ENCODE measurements around the gene PLEKHM3.

PLEKHM3 gene

DNA sequence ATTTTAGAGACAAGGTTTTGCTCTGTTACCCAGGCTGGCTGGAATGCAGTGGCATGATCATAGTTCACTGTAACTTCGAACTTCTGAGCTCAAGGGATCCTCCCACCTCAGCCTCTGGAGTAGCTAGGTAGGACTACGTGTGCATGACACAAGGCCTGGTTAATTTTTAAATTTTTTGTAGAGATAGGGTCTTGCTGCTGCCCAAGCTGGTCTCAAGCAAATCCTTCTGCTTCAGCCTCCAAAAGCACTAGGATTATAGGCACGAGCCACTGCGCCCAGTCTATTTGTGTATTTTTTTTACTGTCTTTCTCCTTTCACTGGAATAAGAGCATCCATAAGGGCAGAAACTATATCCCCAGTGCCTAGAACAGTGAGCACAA is 89.3 kb downstream of the PLEKHM3 start:
- Histone ChIP-seq H3K9ac (ENCODE audit: low read length) (no peak overlapping the region), H3K4ac (ENCODE audit: low read depth, low read length) (no peak overlapping the region)
- WGBS (ENCODE audit: extremely low coverage, insufficient coverage, low lambda C conversion rate), result no CpG with 5 or more reads among the region's 4 CpGs

GRCh38 chr2:207935121-207935990 is 90.0 kb downstream of the PLEKHM3 start:
- no peak overlapping the region for H3K56ac ChIP-seq (ENCODE audit: low read length)
- H2BK5ac ChIP-seq (ENCODE audit: low read length), result no peak overlapping the region
- H3K18ac ChIP-seq (ENCODE audit: low read length), result no peak overlapping the region
- H3K4me3 ChIP-seq (ENCODE audit: low read length), result no peak overlapping the region
- H2BK15ac ChIP-seq (replicated peaks; ENCODE audit: low read depth), result no peak overlapping the region
- no peaks in the 10 kb centered on the region for H3K36me3 ChIP-seq (ENCODE audit: control insufficient read depth, insufficient read depth, low read length)
- no peaks in the 10 kb centered on the region for H3K79me2 ChIP-seq (ENCODE audit: control insufficient read depth, insufficient read depth, low read length)
- WGBS (ENCODE audit: extremely low coverage, insufficient coverage, low lambda C conversion rate), result no CpG with 5 or more reads among the region's 7 CpGs
- H3K4ac ChIP-seq (ENCODE audit: low read depth, low read length), result no peak overlapping the region
- H3K9ac ChIP-seq (ENCODE audit: low read length), result no peak overlapping the region
- no peaks in the 10 kb centered on the region for H3K79me1 ChIP-seq (ENCODE audit: low read length)
- no peak overlapping the region for H2BK120ac ChIP-seq (ENCODE audit: low read depth, low read length)
- H3K23ac ChIP-seq (ENCODE audit: low read length), result no peak overlapping the region
- DNase-seq, result no peak
- no peak overlapping the region for H3K4me2 ChIP-seq (ENCODE audit: low read length)
- no peak overlapping the region for H3K27ac ChIP-seq (ENCODE audit: low read depth, low read length)
- no peaks in the 10 kb centered on the region for H3K4me1 ChIP-seq (ENCODE audit: control insufficient read depth, low read depth, low read length)
- no peak overlapping the region for H4K8ac ChIP-seq (ENCODE audit: low read depth, low read length)
- H3K27me3 ChIP-seq (ENCODE audit: insufficient read depth, low read length, poor library complexity), result no peaks in the 10 kb centered on the region
- no peak overlapping the region for H2AK5ac ChIP-seq (ENCODE audit: low read length)
- no peak overlapping the region for H4K5ac ChIP-seq (ENCODE audit: low read length)

More for the DNA sequence above, 89.3 kb downstream of the PLEKHM3 start:
- no peak for DNase-seq
- no peak overlapping the region for H4K5ac ChIP-seq (ENCODE audit: low read length)
- H3K18ac ChIP-seq (ENCODE audit: low read length), result no peak overlapping the region
- no peaks in the 10 kb centered on the region for H3K79me1 ChIP-seq (ENCODE audit: low read length)
- no peak overlapping the region for H2BK15ac ChIP-seq (replicated peaks; ENCODE audit: low read depth)
- no peak overlapping the region for H3K56ac ChIP-seq (ENCODE audit: low read length)
- no peak overlapping the region for H3K23ac ChIP-seq (ENCODE audit: low read length)
- no peaks in the 10 kb centered on the region for H3K27me3 ChIP-seq (ENCODE audit: insufficient read depth, low read length, poor library complexity)
- H2BK120ac ChIP-seq (ENCODE audit: low read depth, low read length), result no peak overlapping the region
- no peak overlapping the region for H3K4me2 ChIP-seq (ENCODE audit: low read length)
- no peak overlapping the region for H2AK5ac ChIP-seq (ENCODE audit: low read length)
- no peak overlapping the region for H4K8ac ChIP-seq (ENCODE audit: low read depth, low read length)
- no peak overlapping the region for H2BK5ac ChIP-seq (ENCODE audit: low read length)
- H3K4me1 ChIP-seq (ENCODE audit: control insufficient read depth, low read depth, low read length), result no peaks in the 10 kb centered on the region
- no peaks in the 10 kb centered on the region for H3K79me2 ChIP-seq (ENCODE audit: control insufficient read depth, insufficient read depth, low read length)
- no peak overlapping the region for H3K27ac ChIP-seq (ENCODE audit: low read depth, low read length)
- H3K36me3 ChIP-seq (ENCODE audit: control insufficient read depth, insufficient read depth, low read length), result no peaks in the 10 kb centered on the region
- no peak overlapping the region for H3K4me3 ChIP-seq (ENCODE audit: low read length)

- Histone ChIP-seq H3K18ac (ENCODE audit: low read length) (no peak overlapping the region), H4K8ac (ENCODE audit: low read depth, low read length) (no peak overlapping the region), H4K5ac (ENCODE audit: low read length) (no peak overlapping the region), H3K27me3 (ENCODE audit: insufficient read depth, low read length, poor library complexity) (no peaks in the 10 kb centered on the region), H2BK5ac (ENCODE audit: low read length) (no peak overlapping the region), H3K56ac (ENCODE audit: low read length) (no peak overlapping the region), H2BK15ac (replicated peaks; ENCODE audit: low read depth) (no peak overlapping the region), H3K9ac (ENCODE audit: low read length) (no peak overlapping the region), H3K79me2 (ENCODE audit: control insufficient read depth, insufficient read depth, low read length) (no peaks in the 10 kb centered on the region), H3K4ac (ENCODE audit: low read depth, low read length) (no peak overlapping the region), H3K36me3 (ENCODE audit: control insufficient read depth, insufficient read depth, low read length) (no peaks in the 10 kb centered on the region), H2BK120ac (ENCODE audit: low read depth, low read length) (no peak overlapping the region), H3K4me2 (ENCODE audit: low read length) (no peak overlapping the region), H3K23ac (ENCODE audit: low read length) (no peak overlapping the region), H2AK5ac (ENCODE audit: low read length) (no peak overlapping the region), H3K4me1 (ENCODE audit: control insufficient read depth, low read depth, low read length) (no peaks in the 10 kb centered on the region), H3K27ac (ENCODE audit: low read depth, low read length) (no peak overlapping the region), H3K79me1 (ENCODE audit: low read length) (no peaks in the 10 kb centered on the region), H3K4me3 (ENCODE audit: low read length) (no peak overlapping the region)
- WGBS (ENCODE audit: extremely low coverage, insufficient coverage, low lambda C conversion rate), result no CpG with 5 or more reads among the region's 7 CpGs
- DNase-seq, result no peak
Measured at GRCh38 chr2:207934720-207935119, 90.6 kb downstream of the PLEKHM3 start.

DNA sequence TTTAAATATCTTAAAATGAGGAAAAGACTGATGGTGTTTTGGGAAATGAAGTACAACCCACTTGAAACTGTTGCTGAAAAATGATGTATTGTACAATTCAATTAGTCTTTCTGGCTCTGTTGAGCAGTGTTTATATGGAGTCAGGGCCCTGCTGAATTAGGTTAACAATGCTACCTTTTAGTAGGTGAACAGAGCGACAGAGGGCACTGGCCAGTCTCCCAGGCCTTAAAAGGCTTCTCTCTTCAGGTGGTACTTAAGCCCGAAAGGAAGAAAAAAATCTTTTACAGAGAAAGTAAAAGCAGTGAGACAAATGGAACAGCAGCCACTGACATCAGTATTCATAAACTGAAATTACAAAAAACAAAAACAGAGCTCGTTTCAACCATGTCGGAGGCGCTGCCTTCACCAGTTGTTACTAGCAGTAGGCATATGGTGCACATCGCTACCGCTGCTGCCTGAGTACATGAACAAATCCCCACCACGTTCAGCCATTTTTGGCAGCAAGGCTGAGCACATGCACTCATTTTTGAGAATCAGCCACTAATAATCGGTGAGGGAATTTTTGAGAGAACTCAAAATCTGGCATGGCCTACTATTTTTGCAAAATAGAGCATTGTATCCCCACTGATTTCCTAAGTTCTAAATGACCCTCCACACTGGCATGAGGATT is 91.8 kb downstream of the PLEKHM3 start:
- Histone ChIP-seq H3K4ac (ENCODE audit: low read depth, low read length) (no peak overlapping the region), H2BK15ac (replicated peaks; ENCODE audit: low read depth) (no peak overlapping the region), H3K36me3 (ENCODE audit: control insufficient read depth, insufficient read depth, low read length) (no peaks in the 10 kb centered on the region), H3K18ac (ENCODE audit: low read length) (no peak overlapping the region), H4K5ac (ENCODE audit: low read length) (no peak overlapping the region), H3K56ac (ENCODE audit: low read length) (peak overlapping the region; percentile 10), H3K4me3 (ENCODE audit: low read length) (no peak overlapping the region), H3K9ac (ENCODE audit: low read length) (no peak overlapping the region), H2BK5ac (ENCODE audit: low read length) (no peak overlapping the region), H3K27me3 (ENCODE audit: insufficient read depth, low read length, poor library complexity) (no peaks in the 10 kb centered on the region), H2BK120ac (ENCODE audit: low read depth, low read length) (no peak overlapping the region), H3K4me1 (ENCODE audit: control insufficient read depth, low read depth, low read length) (no peaks in the 10 kb centered on the region), H3K23ac (ENCODE audit: low read length) (no peak overlapping the region), H3K79me1 (ENCODE audit: low read length) (no peaks in the 10 kb centered on the region), H4K8ac (ENCODE audit: low read depth, low read length) (no peak overlapping the region), H3K27ac (ENCODE audit: low read depth, low read length) (no peak overlapping the region), H3K4me2 (ENCODE audit: low read length) (no peak overlapping the region), H3K79me2 (ENCODE audit: control insufficient read depth, insufficient read depth, low read length) (no peaks in the 10 kb centered on the region), H2AK5ac (ENCODE audit: low read length) (no peak overlapping the region)
- WGBS (ENCODE audit: extremely low coverage, insufficient coverage, low lambda C conversion rate), result no CpG with 5 or more reads among the region's 9 CpGs
- DNase-seq, result no peak

DNA sequence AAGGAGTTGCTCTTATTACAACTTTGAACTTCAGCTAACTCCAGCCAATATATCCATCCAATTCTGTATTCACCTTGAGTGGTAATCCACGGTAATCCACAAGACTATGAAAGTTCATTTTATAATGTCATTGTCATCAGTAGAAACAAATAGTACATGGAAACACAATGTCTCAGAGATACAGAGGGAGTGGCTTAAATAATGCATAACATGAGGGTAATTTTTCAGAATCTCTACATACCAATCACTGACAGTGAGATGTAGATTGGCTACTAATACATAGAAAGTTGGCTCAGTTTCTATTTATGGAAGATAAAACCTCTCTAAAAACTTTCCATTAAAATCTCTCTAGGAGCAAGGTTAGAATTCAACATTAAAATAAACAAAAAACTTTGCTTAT is 93.2 kb downstream of the PLEKHM3 start:
- no peak overlapping the region for H4K5ac ChIP-seq (ENCODE audit: low read length)
- H3K27me3 ChIP-seq (ENCODE audit: insufficient read depth, low read length, poor library complexity), result no peaks in the 10 kb centered on the region
- H4K8ac ChIP-seq (ENCODE audit: low read depth, low read length), result no peak overlapping the region
- H3K36me3 ChIP-seq (ENCODE audit: control insufficient read depth, insufficient read depth, low read length), result no peaks in the 10 kb centered on the region
- H2AK5ac ChIP-seq (ENCODE audit: low read length), result no peak overlapping the region
- WGBS (ENCODE audit: extremely low coverage, insufficient coverage, low lambda C conversion rate), result no CpG with 5 or more reads among the region's 1 CpG
- H3K9ac ChIP-seq (ENCODE audit: low read length), result no peak overlapping the region
- no peak overlapping the region for H3K23ac ChIP-seq (ENCODE audit: low read length)
- no peaks in the 10 kb centered on the region for H3K4me1 ChIP-seq (ENCODE audit: control insufficient read depth, low read depth, low read length)
- no peaks in the 10 kb centered on the region for H3K79me2 ChIP-seq (ENCODE audit: control insufficient read depth, insufficient read depth, low read length)
- H3K4me3 ChIP-seq (ENCODE audit: low read length), result no peak overlapping the region
- no peak overlapping the region for H3K56ac ChIP-seq (ENCODE audit: low read length)
- H3K4me2 ChIP-seq (ENCODE audit: low read length), result no peak overlapping the region
- no peak overlapping the region for H2BK15ac ChIP-seq (replicated peaks; ENCODE audit: low read depth)
- H3K4ac ChIP-seq (ENCODE audit: low read depth, low read length), result no peak overlapping the region
- H2BK120ac ChIP-seq (ENCODE audit: low read depth, low read length), result no peak overlapping the region
- H3K18ac ChIP-seq (ENCODE audit: low read length), result no peak overlapping the region
- H2BK5ac ChIP-seq (ENCODE audit: low read length), result no peak overlapping the region
- DNase-seq, result no peak
- no peak overlapping the region for H3K27ac ChIP-seq (ENCODE audit: low read depth, low read length)
- no peaks in the 10 kb centered on the region for H3K79me1 ChIP-seq (ENCODE audit: low read length)
